OCI-LY1 (cell line): ENCODE results near the gene GNA12.

Experiments
- CTCF ChIP-seq: fragments of 200-600 bp; sonication (generic), shearing (Covaris generic); IDR thresholded peaks from 2 replicates; pipeline ENCODE4 v1.5.1; 2017; ENCODE audit warnings: mild to moderate bottlenecking, antibody characterized with exemption, low read length, moderate library complexity, mixed read lengths
- EZH2 ChIP-seq: fragments of 200-600 bp; sonication (generic), shearing (Covaris generic); IDR thresholded peaks from 2 replicates; pipeline ENCODE4 v1.8.0; 2017; ENCODE audit warnings: borderline replicate concordance, mixed run types, mild to moderate bottlenecking, antibody characterized with exemption, low read length, moderate library complexity, mixed read lengths

- TF ChIP-seq CTCF (no peak), EZH2 (no peak)
These were observed 144.9 kb downstream of the GNA12 start for GRCh38 chr7:2699289-2699620.
